Caco-2 (cell line): Measurements from ENCODE around the gene MUC5B. TPM values are rescaled to one million over a fixed set of nuclear protein-coding genes. Genes with fewer than 3 reads are reported as not detected.

ENCODE experiments used
- BruUV-seq: library from RNA; stranded (reverse); fragments of 400-500 nt; replicated peaks from 2 replicates; lab custom pipeline; 2021; lab: Mats Ljungman, UMichigan
- CTCF ChIA-PET: fragments of 300-600 bp; sonication (Branson Sonifier 250); formaldehyde crosslinking; loops from one replicate; lab custom pipeline; 2022; ENCODE audit warnings: antibody characterized with exemption; lab: Charles Lee
- POLR2A ChIA-PET: fragments of 300-600 bp; sonication (Branson Sonifier 250); formaldehyde crosslinking; loops from one replicate; lab custom pipeline; 2022; ENCODE audit warnings: antibody characterized with exemption; lab: Charles Lee
- DNase-seq, 2 experiments: peaks; one replicate each; pipeline versions ENCODE4 v3.0.0 to v3.0.0-alpha.2; 2020 to 2022
- H3K27me3 ChIP-seq: replicated peaks from 2 replicates; pipeline ENCODE4 v1.6.0; 2011; ENCODE audit warnings: low read length; ENCODE audit not compliant: control insufficient read depth, insufficient read depth
- H3K36me3 ChIP-seq: 2 replicates; pipeline ENCODE4 v1.5.1; 2011; ENCODE audit warnings: low read length; ENCODE audit not compliant: control insufficient read depth, insufficient read depth
- H3K4me1 ChIP-seq: fragments of 250-450 bp; sonication (Bioruptor Pico); 2 replicates; pipeline ENCODE4 v1.5.1; 2020; ENCODE audit warnings: mild to moderate bottlenecking
- H3K4me3 ChIP-seq: 2 replicates; pipeline ENCODE4 v1.5.1; 2011; ENCODE audit warnings: low read depth, mild to moderate bottlenecking, control low read depth, low read length
- H3K9me3 ChIP-seq: fragments of 250-450 bp; sonication (Bioruptor Pico); 2 replicates; pipeline ENCODE4 v1.5.1; 2020; ENCODE audit warnings: mild to moderate bottlenecking, moderate library complexity
- H3K27ac Mint-ChIP-seq: one replicate; pipeline ENCODE4 v1.8.0; 2022; ENCODE audit warnings: mixed read lengths; ENCODE audit not compliant: unreplicated experiment
- H3K27me3 Mint-ChIP-seq: one replicate; pipeline ENCODE4 v1.8.0; 2022; ENCODE audit warnings: mixed read lengths; ENCODE audit not compliant: insufficient read depth, unreplicated experiment
- H3K36me3 Mint-ChIP-seq: one replicate; pipeline ENCODE4 v1.8.0; 2022; ENCODE audit warnings: mild to moderate bottlenecking, mixed read lengths; ENCODE audit not compliant: insufficient read depth, unreplicated experiment
- H3K4me1 Mint-ChIP-seq: one replicate; pipeline ENCODE4 v1.8.0; 2022; ENCODE audit warnings: low read depth, mixed read lengths; ENCODE audit not compliant: unreplicated experiment
- H3K4me3 Mint-ChIP-seq: one replicate; pipeline ENCODE4 v1.8.0; 2022; ENCODE audit warnings: mild to moderate bottlenecking, moderate library complexity, mixed read lengths; ENCODE audit not compliant: unreplicated experiment
- H3K9me3 Mint-ChIP-seq: one replicate; pipeline ENCODE4 v1.8.0; 2022; ENCODE audit warnings: mixed read lengths; ENCODE audit not compliant: unreplicated experiment
- intact Hi-C: fragments of 100-400 bp; cut with micrococcal nuclease; formaldehyde crosslinking; loops from one replicate; pipeline ENCODE4 v1.10.0; 2022; ENCODE audit not compliant: unreplicated experiment
- total RNA-seq: library from RNA; stranded (reverse); gene quantifications from 2 replicates; pipeline ENCODE4 v1.2.3, GENCODE V29; 2022
- TF ChIP-seq, protein P1 (sequence below), 2 experiments: fragments of 200-600 bp in 1 of 2; IDR thresholded peaks; 1 replicate in 1 of 2; 2 replicates in 1 of 2; pipeline versions ENCODE4 v1.5.1 to v1.8.0; 2011 to 2022; ENCODE audit warnings: antibody characterized with exemption in 1 of 2, control low read depth in 1 of 2, inconsistent platforms in 1 of 2, low read depth in 1 of 2, low read length in 1 of 2, mild to moderate bottlenecking in 1 of 2, moderate library complexity in 1 of 2; ENCODE audit not compliant: insufficient read depth in 1 of 2, severe bottlenecking in 1 of 2, unreplicated experiment in 1 of 2

MUC5B gene
- total RNA-seq, 1 experiment from 2014 or later, result not detected

- POLR2A ChIA-PET, result no interaction called here
- no peaks in the 10 kb centered on the region for H3K9me3 ChIP-seq
- Mint-ChIP-seq H3K9me3 (no peaks in the 10 kb centered on the region), H3K27ac (no peak overlapping the region), H3K27me3 (no peaks in the 10 kb centered on the region), H3K4me3 (no peak overlapping the region), H3K36me3 (peaks cover 58% of the 10 kb centered on the region), H3K4me1 (no peaks in the 10 kb centered on the region)
- intact Hi-C loops, result no loop called here
- H3K36me3 ChIP-seq, result peaks cover 1% of the 10 kb centered on the region
- TF ChIP-seq, protein P1, sequence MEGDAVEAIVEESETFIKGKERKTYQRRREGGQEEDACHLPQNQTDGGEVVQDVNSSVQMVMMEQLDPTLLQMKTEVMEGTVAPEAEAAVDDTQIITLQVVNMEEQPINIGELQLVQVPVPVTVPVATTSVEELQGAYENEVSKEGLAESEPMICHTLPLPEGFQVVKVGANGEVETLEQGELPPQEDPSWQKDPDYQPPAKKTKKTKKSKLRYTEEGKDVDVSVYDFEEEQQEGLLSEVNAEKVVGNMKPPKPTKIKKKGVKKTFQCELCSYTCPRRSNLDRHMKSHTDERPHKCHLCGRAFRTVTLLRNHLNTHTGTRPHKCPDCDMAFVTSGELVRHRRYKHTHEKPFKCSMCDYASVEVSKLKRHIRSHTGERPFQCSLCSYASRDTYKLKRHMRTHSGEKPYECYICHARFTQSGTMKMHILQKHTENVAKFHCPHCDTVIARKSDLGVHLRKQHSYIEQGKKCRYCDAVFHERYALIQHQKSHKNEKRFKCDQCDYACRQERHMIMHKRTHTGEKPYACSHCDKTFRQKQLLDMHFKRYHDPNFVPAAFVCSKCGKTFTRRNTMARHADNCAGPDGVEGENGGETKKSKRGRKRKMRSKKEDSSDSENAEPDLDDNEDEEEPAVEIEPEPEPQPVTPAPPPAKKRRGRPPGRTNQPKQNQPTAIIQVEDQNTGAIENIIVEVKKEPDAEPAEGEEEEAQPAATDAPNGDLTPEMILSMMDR (IDR thresholded peaks at IDR 0.05; ENCODE audit: insufficient read depth in 1 of 2, low read depth in 1 of 2, low read length in 1 of 2, severe bottlenecking in 1 of 2, unreplicated experiment in 1 of 2), result no peak
- CTCF ChIA-PET, result no interaction called here
- H3K4me3 ChIP-seq, result no peak overlapping the region
- H3K4me1 ChIP-seq, result no peaks in the 10 kb centered on the region
- no peak for DNase-seq
- H3K27me3 ChIP-seq, result no peaks in the 10 kb centered on the region
- no TSS peak for BruUV-seq
These were observed 57.5 kb downstream of the MUC5B start for GRCh38 chr11:1280116-1281035.

GRCh38 chr11:1281326-1281973, 58.6 kb downstream of the MUC5B start:
- Mint-ChIP-seq H3K9me3 (no peaks in the 10 kb centered on the region), H3K27me3 (no peaks in the 10 kb centered on the region), H3K4me1 (no peaks in the 10 kb centered on the region), H3K27ac (no peak overlapping the region), H3K4me3 (no peak overlapping the region), H3K36me3 (peaks cover 65% of the 10 kb centered on the region)
- H3K9me3 ChIP-seq, result no peaks in the 10 kb centered on the region
- H3K36me3 ChIP-seq, result peaks cover 1% of the 10 kb centered on the region
- DNase-seq, result no peak
- TF ChIP-seq, protein P1 (IDR thresholded peaks at IDR 0.05; ENCODE audit: insufficient read depth in 1 of 2, low read depth in 1 of 2, low read length in 1 of 2, severe bottlenecking in 1 of 2, unreplicated experiment in 1 of 2), result no peak
- CTCF ChIA-PET, result no interaction called here
- H3K4me3 ChIP-seq, result no peak overlapping the region
- intact Hi-C loops, result no loop called here
- POLR2A ChIA-PET, result no interaction called here
- BruUV-seq, result no TSS peak
- no peaks in the 10 kb centered on the region for H3K27me3 ChIP-seq
- no peaks in the 10 kb centered on the region for H3K4me1 ChIP-seq

DNA sequence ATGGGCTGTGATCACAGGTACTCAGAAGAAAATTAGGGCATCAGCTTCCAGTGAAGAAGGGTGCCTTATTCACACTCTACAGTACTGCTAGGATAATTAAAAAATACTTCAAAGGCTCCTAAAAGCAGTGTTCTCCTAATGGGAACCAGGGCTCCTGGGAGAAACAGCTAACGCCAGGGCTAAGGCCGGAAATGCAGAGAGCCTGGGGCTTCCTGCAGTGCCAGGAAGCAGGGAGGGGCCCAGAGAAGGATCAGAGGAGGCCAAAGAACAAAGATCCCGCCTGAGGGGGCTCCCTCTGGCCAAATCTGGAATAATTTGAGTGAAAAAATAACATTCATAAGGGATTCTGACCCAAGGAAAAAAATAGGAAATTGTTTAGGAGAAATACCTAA, 59.1 kb downstream of the MUC5B start:
- Mint-ChIP-seq H3K4me3 (no peak overlapping the region), H3K27me3 (no peaks in the 10 kb centered on the region), H3K9me3 (no peaks in the 10 kb centered on the region), H3K36me3 (peaks cover 66% of the 10 kb centered on the region), H3K27ac (no peak overlapping the region), H3K4me1 (no peaks in the 10 kb centered on the region)
- Histone ChIP-seq H3K9me3 (no peaks in the 10 kb centered on the region), H3K4me3 (no peak overlapping the region), H3K27me3 (no peaks in the 10 kb centered on the region), H3K36me3 (peaks cover 1% of the 10 kb centered on the region), H3K4me1 (no peaks in the 10 kb centered on the region)
- intact Hi-C loops, result no loop called here
- TF ChIP-seq, protein P1 (IDR thresholded peaks at IDR 0.05; ENCODE audit: insufficient read depth in 1 of 2, low read depth in 1 of 2, low read length in 1 of 2, severe bottlenecking in 1 of 2, unreplicated experiment in 1 of 2), result no peak
- POLR2A ChIA-PET, result no interaction called here
- BruUV-seq, result no TSS peak
- DNase-seq, result no peak
- CTCF ChIA-PET, result no interaction called here
